GM23338 (cell line): Measurements from ENCODE around the gene SPINK2. TPM values are rescaled to one million over a fixed set of nuclear protein-coding genes. Genes with fewer than 3 reads are reported as not detected.
A peak's percentile ranks its signal among the peaks of the same experiment; 100 is the strongest.

ENCODE experiments used
- ATAC-seq: fragments of 200-7000 bp; cut with Tn5 transposase; 3 replicates; pipeline ENCODE4 v1.9.1; 2020
- DNase-seq: peaks from one replicate; pipeline ENCODE4 v3.0.0-alpha.2; 2015; ENCODE audit warnings: low spot score
- H2AFZ ChIP-seq: fragments of 200-600 bp; sonication (generic); 2 replicates; pipeline ENCODE4 v1.8.0; 2016; ENCODE audit warnings: antibody characterized with exemption, mild to moderate bottlenecking, moderate library complexity
- H3F3A ChIP-seq: fragments of 200-600 bp; sonication (generic); replicated peaks from 2 replicates; pipeline ENCODE4 v1.8.0; 2017; ENCODE audit warnings: antibody characterized with exemption, mixed run types, low read depth
- H3K27ac ChIP-seq: fragments of 200-600 bp; sonication (generic); 2 replicates; pipeline ENCODE4 v1.6.1; 2016; ENCODE audit warnings: low read depth
- H3K27me3 ChIP-seq: fragments of 200-600 bp; sonication (generic); 2 replicates; pipeline ENCODE4 v1.8.0; 2016; ENCODE audit warnings: mild to moderate bottlenecking, mixed run types, moderate library complexity; ENCODE audit not compliant: insufficient read depth
- H3K36me3 ChIP-seq: fragments of 200-600 bp; sonication (generic); 2 replicates; pipeline ENCODE4 v1.8.0; 2016; ENCODE audit warnings: mild to moderate bottlenecking; ENCODE audit not compliant: insufficient read depth
- H3K4me1 ChIP-seq: fragments of 200-600 bp; sonication (generic); 2 replicates; pipeline ENCODE4 v1.8.0; 2016; ENCODE audit warnings: mild to moderate bottlenecking, moderate library complexity; ENCODE audit not compliant: insufficient read depth
- H3K4me2 ChIP-seq: fragments of 200-600 bp; sonication (generic); 2 replicates; pipeline ENCODE4 v1.7.1; 2017; ENCODE audit warnings: mixed run types
- H3K4me3 ChIP-seq: fragments of 200-600 bp; sonication (generic); 2 replicates; pipeline ENCODE4 v1.6.1; 2016; ENCODE audit warnings: mixed run types
- H3K79me2 ChIP-seq: fragments of 200-600 bp; sonication (generic); replicated peaks from 2 replicates; pipeline ENCODE4 v1.8.0; 2017; ENCODE audit warnings: mild to moderate bottlenecking; ENCODE audit not compliant: insufficient read depth
- H3K9me2 ChIP-seq: fragments of 200-600 bp; sonication (generic); 2 replicates; pipeline ENCODE4 v1.8.0; 2017; ENCODE audit not compliant: insufficient read depth
- H4K20me1 ChIP-seq: fragments of 200-600 bp; sonication (generic); replicated peaks from 2 replicates; pipeline ENCODE4 v1.8.0; 2017; ENCODE audit warnings: mild to moderate bottlenecking; ENCODE audit not compliant: insufficient read depth
- H3K27ac Mint-ChIP-seq: 2 replicates; pipeline ENCODE4 v1.8.0; 2020; ENCODE audit warnings: inconsistent platforms, mild to moderate bottlenecking, moderate library complexity, mixed read lengths
- H3K27me3 Mint-ChIP-seq: 3 replicates; pipeline ENCODE4 v1.8.0; 2022; ENCODE audit warnings: low read depth, mild to moderate bottlenecking, moderate library complexity, mixed read lengths, inconsistent platforms; ENCODE audit not compliant: insufficient read depth, poor library complexity
- H3K36me3 Mint-ChIP-seq: 3 replicates; pipeline ENCODE4 v1.8.0; 2021; ENCODE audit warnings: low read depth, mild to moderate bottlenecking, inconsistent platforms, moderate library complexity, mixed read lengths
- H3K4me1 Mint-ChIP-seq: 3 replicates; pipeline ENCODE4 v1.8.0; 2020; ENCODE audit warnings: mild to moderate bottlenecking, inconsistent platforms, mixed read lengths
- H3K4me3 Mint-ChIP-seq: 3 replicates; pipeline ENCODE4 v1.8.0; 2021; ENCODE audit warnings: moderate library complexity, mild to moderate bottlenecking, inconsistent platforms, mixed read lengths
- H3K9me3 Mint-ChIP-seq: 3 replicates; pipeline ENCODE4 v1.8.0; 2020; ENCODE audit warnings: moderate library complexity, mild to moderate bottlenecking, inconsistent platforms, mixed read lengths
- CREB1 ChIP-seq: fragments of 250-450 bp; sonication (Bioruptor Pico); IDR thresholded peaks from 2 replicates; pipeline ENCODE4 v1.5.0; 2020; ENCODE audit warnings: low read depth, mild to moderate bottlenecking, moderate library complexity
- EZH2 ChIP-seq: fragments of 200-600 bp; sonication (generic); IDR thresholded peaks from one replicate; pipeline ENCODE4 v1.8.0; 2017; ENCODE audit warnings: antibody characterized with exemption, mild to moderate bottlenecking, low read depth; ENCODE audit not compliant: unreplicated experiment
- EZH2phosphoT487 ChIP-seq: fragments of 200-600 bp; sonication (generic); IDR thresholded peaks from one replicate; pipeline ENCODE4 v1.8.1; 2018; ENCODE audit warnings: antibody characterized with exemption; ENCODE audit not compliant: unreplicated experiment
- NANOG ChIP-seq: IDR thresholded peaks from 2 replicates; pipeline ENCODE4 v1.6.1; 2016; ENCODE audit warnings: antibody characterized with exemption, borderline replicate concordance
- POLR2AphosphoS5 ChIP-seq: IDR thresholded peaks from 2 replicates; pipeline ENCODE4 v1.6.1; 2016; ENCODE audit warnings: antibody characterized with exemption, low read depth
- STAT1 ChIP-seq: IDR thresholded peaks from one replicate; pipeline ENCODE4 v1.6.1; 2016; ENCODE audit warnings: antibody characterized with exemption; ENCODE audit not compliant: unreplicated experiment
- ZNF331 ChIP-seq: fragments of 250-450 bp; sonication (Bioruptor Pico); IDR thresholded peaks from 2 replicates; pipeline ENCODE4 v1.5.0; 2020; ENCODE audit warnings: low read depth, mild to moderate bottlenecking, moderate library complexity
- polyA plus RNA-seq: library from polyadenylated mRNA; unstranded; fragments of >200 nt; fragmentation: Nextera tagmentation; extraction: Ambion mirVana; gene quantifications from 2 replicates; pipeline ENCODE4 v1.2.1, GENCODE V29; 2016
- total RNA-seq: library from RNA; depleted of rRNA; stranded (reverse); fragments of >200 nt; shearing (Covaris generic); gene quantifications from 2 replicates; pipeline ENCODE4 v1.2.3, GENCODE V29; 2014
- TF ChIP-seq, protein P1 (sequence below): IDR thresholded peaks from one replicate; pipeline ENCODE4 v1.6.1; 2018; ENCODE audit warnings: antibody characterized with exemption; ENCODE audit not compliant: unreplicated experiment

SPINK2 gene
- total and polyA plus RNA-seq, 2 experiments from 2014 or later, result 0.73 to 6.4 TPM

DNA sequence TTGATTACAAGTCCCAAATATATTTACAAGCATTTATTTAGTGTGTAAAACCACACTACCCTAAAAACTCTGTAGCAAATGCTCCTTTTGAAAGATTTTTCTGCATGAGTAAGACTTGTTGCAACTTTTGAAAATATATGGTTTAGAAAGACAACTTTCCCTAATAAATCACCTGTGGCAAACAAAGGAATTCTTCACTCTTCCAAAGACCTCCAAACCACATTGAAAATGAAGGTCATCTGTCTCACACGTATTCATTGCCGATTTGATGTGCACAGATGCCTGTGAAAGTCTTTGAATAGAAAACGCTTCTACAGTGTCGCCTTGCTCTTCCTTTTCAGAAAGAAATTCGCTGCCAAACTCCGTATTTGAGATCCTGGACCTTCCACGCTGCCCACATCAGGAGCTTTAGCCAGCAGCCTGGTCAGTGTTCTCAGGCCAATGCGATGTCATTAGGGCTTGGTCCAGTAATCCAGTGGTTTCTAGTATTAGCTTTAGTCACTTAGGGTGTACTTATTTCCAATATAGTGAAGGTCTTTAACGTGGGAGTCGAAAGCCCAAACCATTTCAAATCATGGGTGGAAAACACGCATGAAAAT is 22.2 kb downstream of the SPINK2 start:
- Histone ChIP-seq H3K4me3 (peak overlapping the region; percentile 53), H3F3A (no peaks in the 10 kb centered on the region), H2AFZ (no peak overlapping the region), H3K79me2 (no peaks in the 10 kb centered on the region), H3K36me3 (no peaks in the 10 kb centered on the region), H4K20me1 (no peaks in the 10 kb centered on the region), H3K4me2 (peak overlapping the region; percentile 77), H3K9me2 (0 out of 2 replicates have a peak, but pooled peaks cover 3% of the 10 kb centered on the region), H3K27me3 (peaks cover 12% of the 10 kb centered on the region), H3K4me1 (no peaks in the 10 kb centered on the region), H3K27ac (no peak overlapping the region)
- TF ChIP-seq EZH2, result no peak
- TF ChIP-seq EZH2phosphoT487, result no peak
- TF ChIP-seq, protein P1, sequence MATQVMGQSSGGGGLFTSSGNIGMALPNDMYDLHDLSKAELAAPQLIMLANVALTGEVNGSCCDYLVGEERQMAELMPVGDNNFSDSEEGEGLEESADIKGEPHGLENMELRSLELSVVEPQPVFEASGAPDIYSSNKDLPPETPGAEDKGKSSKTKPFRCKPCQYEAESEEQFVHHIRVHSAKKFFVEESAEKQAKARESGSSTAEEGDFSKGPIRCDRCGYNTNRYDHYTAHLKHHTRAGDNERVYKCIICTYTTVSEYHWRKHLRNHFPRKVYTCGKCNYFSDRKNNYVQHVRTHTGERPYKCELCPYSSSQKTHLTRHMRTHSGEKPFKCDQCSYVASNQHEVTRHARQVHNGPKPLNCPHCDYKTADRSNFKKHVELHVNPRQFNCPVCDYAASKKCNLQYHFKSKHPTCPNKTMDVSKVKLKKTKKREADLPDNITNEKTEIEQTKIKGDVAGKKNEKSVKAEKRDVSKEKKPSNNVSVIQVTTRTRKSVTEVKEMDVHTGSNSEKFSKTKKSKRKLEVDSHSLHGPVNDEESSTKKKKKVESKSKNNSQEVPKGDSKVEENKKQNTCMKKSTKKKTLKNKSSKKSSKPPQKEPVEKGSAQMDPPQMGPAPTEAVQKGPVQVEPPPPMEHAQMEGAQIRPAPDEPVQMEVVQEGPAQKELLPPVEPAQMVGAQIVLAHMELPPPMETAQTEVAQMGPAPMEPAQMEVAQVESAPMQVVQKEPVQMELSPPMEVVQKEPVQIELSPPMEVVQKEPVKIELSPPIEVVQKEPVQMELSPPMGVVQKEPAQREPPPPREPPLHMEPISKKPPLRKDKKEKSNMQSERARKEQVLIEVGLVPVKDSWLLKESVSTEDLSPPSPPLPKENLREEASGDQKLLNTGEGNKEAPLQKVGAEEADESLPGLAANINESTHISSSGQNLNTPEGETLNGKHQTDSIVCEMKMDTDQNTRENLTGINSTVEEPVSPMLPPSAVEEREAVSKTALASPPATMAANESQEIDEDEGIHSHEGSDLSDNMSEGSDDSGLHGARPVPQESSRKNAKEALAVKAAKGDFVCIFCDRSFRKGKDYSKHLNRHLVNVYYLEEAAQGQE, result no peak
- TF ChIP-seq ZNF331 (CRISPR knock-in tag), result no peak
- no peaks in the 10 kb centered on the region for H3K9me3 Mint-ChIP-seq
- DNase-seq (no peak), ATAC-seq (no peak)
- peaks cover 3% of the 10 kb centered on the region; the same call in 2 of the 3 replicates for H3K4me1 Mint-ChIP-seq
- H3K27me3 Mint-ChIP-seq, result peaks cover 9% of the 10 kb centered on the region
- H3K36me3 Mint-ChIP-seq, result no peaks in the 10 kb centered on the region
- no peak overlapping the region for H3K27ac Mint-ChIP-seq
- peak overlapping the region; percentile 78 for H3K4me3 Mint-ChIP-seq

- H3K4me3 Mint-ChIP-seq, result no peak overlapping the region
- Histone ChIP-seq H2AFZ (peak overlapping the region; percentile 32; the same call in 1 of the 2 replicates), H3K36me3 (no peaks in the 10 kb centered on the region), H3K4me3 (no peak overlapping the region), H3K27me3 (peaks cover 12% of the 10 kb centered on the region), H4K20me1 (no peaks in the 10 kb centered on the region), H3K4me1 (no peaks in the 10 kb centered on the region), H3K4me2 (no peak overlapping the region), H3K27ac (no peak overlapping the region), H3K9me2 (0 out of 2 replicates have a peak, but pooled peaks cover 3% of the 10 kb centered on the region), H3K79me2 (no peaks in the 10 kb centered on the region), H3F3A (no peaks in the 10 kb centered on the region)
- H3K9me3 Mint-ChIP-seq, result no peaks in the 10 kb centered on the region
- DNase-seq (no peak), ATAC-seq (no peak)
- peaks cover 3% of the 10 kb centered on the region; the same call in 2 of the 3 replicates for H3K4me1 Mint-ChIP-seq
- TF ChIP-seq NANOG (no peak), STAT1 (no peak)
- no peak overlapping the region for H3K27ac Mint-ChIP-seq
- H3K36me3 Mint-ChIP-seq, result no peaks in the 10 kb centered on the region
- H3K27me3 Mint-ChIP-seq, result peaks cover 9% of the 10 kb centered on the region
Observed at GRCh38 chr4:56796211-56796610, 25.3 kb downstream of the SPINK2 start.

DNA sequence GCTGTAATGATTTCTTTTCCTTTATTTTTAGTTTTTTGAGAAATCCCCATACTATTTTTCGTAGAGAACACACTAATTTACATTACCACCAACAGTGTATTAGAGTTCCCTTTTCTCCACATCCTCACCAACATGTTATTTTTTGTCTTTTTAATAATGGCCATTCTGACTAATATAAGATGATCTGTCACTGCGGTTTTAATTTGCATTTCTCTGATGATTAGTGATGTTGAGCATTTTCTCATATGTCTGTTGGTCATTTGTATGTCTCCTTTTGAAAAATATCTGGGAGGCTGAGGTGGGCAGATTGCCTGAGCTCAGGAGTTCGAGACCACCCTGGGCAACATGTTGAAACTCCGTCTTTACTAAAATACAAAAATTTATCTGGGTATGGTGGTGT is 30.2 kb downstream of the SPINK2 start:
- Histone ChIP-seq H3K4me3 (no peak overlapping the region), H3K4me2 (no peak overlapping the region), H2AFZ (no peak overlapping the region), H3K27ac (no peak overlapping the region), H3K79me2 (no peaks in the 10 kb centered on the region), H3K27me3 (no peaks in the 10 kb centered on the region), H3K9me2 (0 out of 2 replicates have a peak, but pooled peaks cover 3% of the 10 kb centered on the region), H3K4me1 (no peaks in the 10 kb centered on the region; the same call in 1 of the 2 replicates), H3F3A (no peaks in the 10 kb centered on the region), H4K20me1 (no peaks in the 10 kb centered on the region), H3K36me3 (no peaks in the 10 kb centered on the region)
- H3K4me3 Mint-ChIP-seq, result no peak overlapping the region
- no peaks in the 10 kb centered on the region for H3K9me3 Mint-ChIP-seq
- H3K27me3 Mint-ChIP-seq, result peaks cover 4% of the 10 kb centered on the region
- DNase-seq (no peak), ATAC-seq (no peak)
- H3K36me3 Mint-ChIP-seq, result no peaks in the 10 kb centered on the region
- TF ChIP-seq POLR2AphosphoS5, result no peak
- no peak for TF ChIP-seq CREB1 (CRISPR knock-in tag)
- peaks cover 16% of the 10 kb centered on the region for H3K4me1 Mint-ChIP-seq
- H3K27ac Mint-ChIP-seq, result no peak overlapping the region
